ENCODE measurements around the gene PTGER2. TPM values are rescaled to one million over a fixed set of nuclear protein-coding genes. Genes with fewer than 3 reads are reported as not detected.

PTGER2 gene
- total and polyA plus RNA-seq, 2 of the 8 experiments (the other 6 are each of a cell fraction or from before 2014, with no cell fraction given) = 1.2 TPM

DNA sequence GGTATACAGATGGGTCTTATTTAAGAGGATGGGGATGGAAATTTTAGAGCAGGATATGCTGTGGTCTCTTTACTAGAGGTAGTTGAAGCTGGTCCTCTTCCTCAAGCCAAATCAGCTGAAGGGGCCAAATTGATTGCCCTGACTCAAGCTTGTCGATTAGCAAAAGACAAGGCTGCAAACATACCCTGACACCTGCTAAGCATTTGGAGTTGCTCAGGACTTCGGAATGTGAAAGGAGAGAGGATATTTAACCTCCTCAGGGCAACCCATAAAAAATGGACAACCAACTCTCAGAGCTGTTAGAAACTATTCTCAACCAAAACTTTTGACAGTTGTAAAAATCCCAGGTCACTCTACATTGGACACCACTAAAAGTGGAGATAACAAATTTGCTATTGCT lies 31.0 kb upstream of the PTGER2 start:
- H4K91ac ChIP-seq (replicated peaks; ENCODE audit: insufficient read length, low read length) = no peak overlapping the region
- H3K36me3 ChIP-seq (ENCODE audit: control insufficient read depth in 2 of 4, insufficient read depth in 4 of 4, low read length in 3 of 4) = no peaks in the 10 kb centered on the region
- H2BK20ac ChIP-seq (ENCODE audit: low read length) = no peak overlapping the region
- ChIA-PET CTCF (ENCODE audit: partially characterized antibody) (interaction anchor here (1.4 kb wide), 1 partner anchor 8 kb away, joined by 3 read pairs; no protein-coding TSS in a partner anchor), POLR2A (ENCODE audit: partially characterized antibody) (no interaction called here)
- H3K23me2 ChIP-seq (ENCODE audit: low read depth, low read length) = no peaks in the 10 kb centered on the region; the same call in 1 of the 2 replicates
- no peaks in the 10 kb centered on the region for H3K79me1 ChIP-seq (ENCODE audit: low read depth, low read length)
- no peak overlapping the region for H2BK12ac ChIP-seq (ENCODE audit: low read depth, low read length)
- 86% methylated on average over 2 of the region's 2 CpGs; no CpG with 5 or more reads in 1 of the 2 experiments for WGBS, 2 experiments (ENCODE audit: extremely low coverage in 1 of 2, insufficient coverage in 1 of 2, insufficient read length in 1 of 2, insufficient replicate concordance in 2 of 2, low coverage in 1 of 2, low lambda C conversion rate in 2 of 2, missing lambda C conversion rate in 1 of 2)
- no peak overlapping the region for H2AFZ ChIP-seq (ENCODE audit: low read length)
- no peak overlapping the region for H2AK5ac ChIP-seq (ENCODE audit: low read depth, low read length)
- DNase-seq (ENCODE audit: low read depth in 1 of 2, low spot score in 2 of 2) (no peak), FAIRE-seq (no peak)
- H2BK120ac ChIP-seq (replicated peaks; ENCODE audit: low read depth, low read length) = no peak overlapping the region
- H2BK15ac ChIP-seq (ENCODE audit: low read length) = no peak overlapping the region
- H3K4ac ChIP-seq (replicated peaks; ENCODE audit: insufficient read length, low read depth, low read length) = no peak overlapping the region
- no peak overlapping the region for H3K4me3 ChIP-seq (ENCODE audit: extremely low read depth in 1 of 4, insufficient read depth in 2 of 4, low read depth in 3 of 4, low read length in 4 of 4)
- H3K9me3 ChIP-seq (ENCODE audit: insufficient read depth in 2 of 2, low read depth in 1 of 2, low read length in 1 of 2) = no peaks in the 10 kb centered on the region
- H3K27me3 ChIP-seq (replicated peaks in 1 of 4; ENCODE audit: control insufficient read depth in 3 of 4, extremely low read depth in 1 of 4, insufficient read depth in 3 of 4, low read length in 3 of 4) = no peaks in the 10 kb centered on the region
- H3K4me2 ChIP-seq (ENCODE audit: insufficient read depth in 1 of 2, low read depth in 2 of 2, low read length in 2 of 2) = no peak overlapping the region
- no peak overlapping the region for H3K27ac ChIP-seq (ENCODE audit: low read depth, low read length)
- no peaks in the 10 kb centered on the region for H3K79me2 ChIP-seq (ENCODE audit: control insufficient read depth in 1 of 2, insufficient read depth in 2 of 2, low read length in 2 of 2)
- H3K4me1 ChIP-seq (replicated peaks in 1 of 4; ENCODE audit: control insufficient read depth in 3 of 4, insufficient read depth in 4 of 4, low read length in 3 of 4) = no peaks in the 10 kb centered on the region
- no peak overlapping the region for H3K23ac ChIP-seq (ENCODE audit: insufficient read length)
- no peak overlapping the region for H3K14ac ChIP-seq (ENCODE audit: insufficient read length)
- no peak overlapping the region for H3K9ac ChIP-seq (replicated peaks in 1 of 4; ENCODE audit: extremely low read depth in 1 of 4, low read depth in 3 of 4, low read length in 3 of 4)
- H4K8ac ChIP-seq (ENCODE audit: extremely low read depth, insufficient read depth, low read length) = no peak overlapping the region
- no peak overlapping the region for H3K18ac ChIP-seq (ENCODE audit: extremely low read depth, low read length)
- no peak overlapping the region for H3K56ac ChIP-seq (replicated peaks; ENCODE audit: insufficient read length, low read depth, low read length)
- no peak overlapping the region for H2BK5ac ChIP-seq (ENCODE audit: low read depth, low read length)
- H4K5ac ChIP-seq (ENCODE audit: insufficient read length, low read depth, low read length) = no peak overlapping the region
- H4K20me1 ChIP-seq (replicated peaks in 1 of 2; ENCODE audit: control insufficient read depth in 1 of 2, insufficient read depth in 2 of 2, low read length in 2 of 2) = no peaks in the 10 kb centered on the region
- TF ChIP-seq TBP (IDR thresholded peaks at IDR 0.05; ENCODE audit: low read depth, low read length) = no peak
- TF ChIP-seq ASH2L (IDR thresholded peaks at IDR 0.05; ENCODE audit: low read length) = no peak
- no peak for TF ChIP-seq EP300 (IDR thresholded peaks at IDR 0.05; ENCODE audit: borderline replicate concordance in 1 of 2, low read depth in 2 of 2, low read length in 2 of 2)
- TF ChIP-seq TCF12 (IDR thresholded peaks at IDR 0.05; ENCODE audit: low read depth, low read length) = no peak
- no peak for TF ChIP-seq GTF2F1 (IDR thresholded peaks at IDR 0.05; ENCODE audit: borderline replicate concordance, low read depth, low read length)
- no peak for TF ChIP-seq CREB1 (IDR thresholded peaks at IDR 0.05)
- no peak for TF ChIP-seq POLR2A (IDR thresholded peaks at IDR 0.05; ENCODE audit: control extremely low read depth in 1 of 2, low read depth in 2 of 2, low read length in 2 of 2)
- no peak for TF ChIP-seq POU5F1 (IDR thresholded peaks at IDR 0.05; ENCODE audit: low read depth, low read length)
- TF ChIP-seq TAF1 (IDR thresholded peaks at IDR 0.05; ENCODE audit: low read depth, low read length) = no peak
- no peak for TF ChIP-seq E2F6 (IDR thresholded peaks at IDR 0.05)
- no peak for TF ChIP-seq ZNF274 (IDR thresholded peaks at IDR 0.05; ENCODE audit: borderline replicate concordance, extremely low read depth, low read length)
- TF ChIP-seq BRCA1 (IDR thresholded peaks at IDR 0.05; ENCODE audit: low read depth, low read length) = no peak
- TF ChIP-seq HDAC2 (IDR thresholded peaks at IDR 0.05; ENCODE audit: borderline replicate concordance in 1 of 2, low read depth in 2 of 2, low read length in 2 of 2) = no peak
- no peak for TF ChIP-seq NRF1 (IDR thresholded peaks at IDR 0.05; ENCODE audit: low read depth, low read length)
- no peak for TF ChIP-seq SIRT6 (IDR thresholded peaks at IDR 0.05; ENCODE audit: low read length)
